ENCODE measurements around the gene SCN8A.

DNA sequence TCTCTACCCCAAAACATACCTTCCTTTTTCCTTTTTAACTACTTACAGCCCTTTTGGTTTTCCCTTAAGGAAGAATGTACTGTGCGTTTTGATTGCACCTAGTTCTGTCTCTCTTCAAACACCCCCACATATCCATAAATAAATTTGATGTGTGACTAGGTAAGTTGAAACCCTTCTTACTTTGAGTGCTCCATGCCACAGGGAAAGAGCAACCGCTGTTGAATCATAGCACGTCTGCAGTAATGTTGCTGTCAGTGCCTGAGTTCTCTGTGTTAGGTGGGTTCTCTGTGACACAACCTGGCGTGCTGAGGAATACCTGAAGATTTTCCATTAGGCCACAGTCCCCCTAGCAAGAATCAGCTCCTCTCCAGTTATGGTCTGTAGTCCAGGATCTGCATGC is 155.4 kb downstream of the SCN8A start:
- TF ChIP-seq, protein P1, sequence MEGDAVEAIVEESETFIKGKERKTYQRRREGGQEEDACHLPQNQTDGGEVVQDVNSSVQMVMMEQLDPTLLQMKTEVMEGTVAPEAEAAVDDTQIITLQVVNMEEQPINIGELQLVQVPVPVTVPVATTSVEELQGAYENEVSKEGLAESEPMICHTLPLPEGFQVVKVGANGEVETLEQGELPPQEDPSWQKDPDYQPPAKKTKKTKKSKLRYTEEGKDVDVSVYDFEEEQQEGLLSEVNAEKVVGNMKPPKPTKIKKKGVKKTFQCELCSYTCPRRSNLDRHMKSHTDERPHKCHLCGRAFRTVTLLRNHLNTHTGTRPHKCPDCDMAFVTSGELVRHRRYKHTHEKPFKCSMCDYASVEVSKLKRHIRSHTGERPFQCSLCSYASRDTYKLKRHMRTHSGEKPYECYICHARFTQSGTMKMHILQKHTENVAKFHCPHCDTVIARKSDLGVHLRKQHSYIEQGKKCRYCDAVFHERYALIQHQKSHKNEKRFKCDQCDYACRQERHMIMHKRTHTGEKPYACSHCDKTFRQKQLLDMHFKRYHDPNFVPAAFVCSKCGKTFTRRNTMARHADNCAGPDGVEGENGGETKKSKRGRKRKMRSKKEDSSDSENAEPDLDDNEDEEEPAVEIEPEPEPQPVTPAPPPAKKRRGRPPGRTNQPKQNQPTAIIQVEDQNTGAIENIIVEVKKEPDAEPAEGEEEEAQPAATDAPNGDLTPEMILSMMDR (IDR thresholded peaks at IDR 0.05), result no peak
- TF ChIP-seq MAZ (IDR thresholded peaks at IDR 0.05; ENCODE audit: borderline replicate concordance, low read depth, low read length) (no peak), JUNB (IDR thresholded peaks at IDR 0.05) (no peak), CBX2 (IDR thresholded peaks at IDR 0.05; ENCODE audit: borderline replicate concordance, low read depth) (no peak), RAD21 (conservative IDR thresholded peaks at IDR 0.05 in 1 of 2, IDR thresholded peaks at IDR 0.05 in 1 of 2) (no peak), SMC3 (IDR thresholded peaks at IDR 0.05) (no peak)
- TF ChIP-seq, protein P2, sequence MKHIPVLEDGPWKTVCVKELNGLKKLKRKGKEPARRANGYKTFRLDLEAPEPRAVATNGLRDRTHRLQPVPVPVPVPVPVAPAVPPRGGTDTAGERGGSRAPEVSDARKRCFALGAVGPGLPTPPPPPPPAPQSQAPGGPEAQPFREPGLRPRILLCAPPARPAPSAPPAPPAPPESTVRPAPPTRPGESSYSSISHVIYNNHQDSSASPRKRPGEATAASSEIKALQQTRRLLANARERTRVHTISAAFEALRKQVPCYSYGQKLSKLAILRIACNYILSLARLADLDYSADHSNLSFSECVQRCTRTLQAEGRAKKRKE (CRISPR knock-in tag; IDR thresholded peaks at IDR 0.05; ENCODE audit: low read depth), result no peak

All from A549 (cell line).